Endothelial cell of umbilical vein (primary cell): ENCODE data around the gene KRT34.

Source experiments
- EZH2 ChIP-seq: IDR thresholded peaks from 2 replicates; pipeline ENCODE4 v1.6.1; 2012; ENCODE audit warnings: borderline replicate concordance, low read depth, mild to moderate bottlenecking, moderate library complexity, low read length, inconsistent platforms; ENCODE audit not compliant: severe bottlenecking
- FOS ChIP-seq: IDR thresholded peaks from 2 replicates; pipeline ENCODE4 v1.6.1; 2011; ENCODE audit warnings: mild to moderate bottlenecking, low read length, moderate library complexity, borderline replicate concordance; ENCODE audit not compliant: insufficient read depth
- POLR2A ChIP-seq: IDR thresholded peaks from 2 replicates; pipeline ENCODE4 v1.6.1; 2012; ENCODE audit warnings: low read depth, mild to moderate bottlenecking, control low read depth, low read length
- POLR2AphosphoS5 ChIP-seq: IDR thresholded peaks from 2 replicates; pipeline ENCODE4 v1.6.1; 2012; ENCODE audit warnings: low read depth, mild to moderate bottlenecking, control low read depth, low read length, moderate library complexity; ENCODE audit not compliant: insufficient read depth
- TF ChIP-seq, protein P1 (sequence below), 2 donors: IDR thresholded peaks; 1 replicate in 1 of 2; 2 replicates in 1 of 2; pipeline ENCODE4 v1.5.1; 2011; ENCODE audit warnings: low read length in 2 of 2, mild to moderate bottlenecking in 2 of 2, moderate library complexity in 2 of 2, control low read depth in 1 of 2, inconsistent platforms in 1 of 2, low read depth in 1 of 2; ENCODE audit not compliant: insufficient read depth in 1 of 2; ENCODE audit errors: extremely low read depth in 1 of 2
- TF ChIP-seq, protein P2 (sequence below): IDR thresholded peaks from 2 replicates; pipeline ENCODE4 v1.6.1; 2011; ENCODE audit not compliant: insufficient read depth, insufficient read length

DNA sequence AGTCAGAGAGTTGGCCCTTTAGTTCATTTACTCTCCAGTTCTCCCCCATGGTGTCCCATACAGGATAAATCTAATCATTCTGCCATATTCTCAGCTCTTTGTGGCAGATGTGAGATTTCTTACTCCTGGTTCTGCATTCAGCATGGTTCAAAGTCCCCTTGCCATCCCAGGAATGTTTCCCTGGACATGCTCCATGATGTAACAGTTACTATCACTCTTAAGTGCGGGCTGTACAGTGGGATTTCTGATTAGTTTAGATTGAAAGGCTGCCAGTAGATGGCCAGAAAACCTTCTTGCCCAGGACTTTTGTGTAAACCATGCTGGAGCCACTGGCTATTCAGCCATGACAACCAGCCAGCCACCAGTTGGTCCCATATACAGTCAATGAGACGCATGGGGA, 31.9 kb upstream of the KRT34 start:
- TF ChIP-seq POLR2A = no peak
- TF ChIP-seq FOS = no peak
- no peak for TF ChIP-seq EZH2
- TF ChIP-seq, protein P1, sequence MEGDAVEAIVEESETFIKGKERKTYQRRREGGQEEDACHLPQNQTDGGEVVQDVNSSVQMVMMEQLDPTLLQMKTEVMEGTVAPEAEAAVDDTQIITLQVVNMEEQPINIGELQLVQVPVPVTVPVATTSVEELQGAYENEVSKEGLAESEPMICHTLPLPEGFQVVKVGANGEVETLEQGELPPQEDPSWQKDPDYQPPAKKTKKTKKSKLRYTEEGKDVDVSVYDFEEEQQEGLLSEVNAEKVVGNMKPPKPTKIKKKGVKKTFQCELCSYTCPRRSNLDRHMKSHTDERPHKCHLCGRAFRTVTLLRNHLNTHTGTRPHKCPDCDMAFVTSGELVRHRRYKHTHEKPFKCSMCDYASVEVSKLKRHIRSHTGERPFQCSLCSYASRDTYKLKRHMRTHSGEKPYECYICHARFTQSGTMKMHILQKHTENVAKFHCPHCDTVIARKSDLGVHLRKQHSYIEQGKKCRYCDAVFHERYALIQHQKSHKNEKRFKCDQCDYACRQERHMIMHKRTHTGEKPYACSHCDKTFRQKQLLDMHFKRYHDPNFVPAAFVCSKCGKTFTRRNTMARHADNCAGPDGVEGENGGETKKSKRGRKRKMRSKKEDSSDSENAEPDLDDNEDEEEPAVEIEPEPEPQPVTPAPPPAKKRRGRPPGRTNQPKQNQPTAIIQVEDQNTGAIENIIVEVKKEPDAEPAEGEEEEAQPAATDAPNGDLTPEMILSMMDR (IDR thresholded peaks at IDR 0.05; ENCODE audit: extremely low read depth in 1 of 2, insufficient read depth in 1 of 2, low read depth in 1 of 2, low read length in 2 of 2) = no peak
- no peak for TF ChIP-seq POLR2AphosphoS5
- TF ChIP-seq, protein P2, sequence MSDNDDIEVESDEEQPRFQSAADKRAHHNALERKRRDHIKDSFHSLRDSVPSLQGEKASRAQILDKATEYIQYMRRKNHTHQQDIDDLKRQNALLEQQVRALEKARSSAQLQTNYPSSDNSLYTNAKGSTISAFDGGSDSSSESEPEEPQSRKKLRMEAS = no peak
